HG03097 (cell line): ENCODE results near the gene NFILZ.
"Not testable (repeated sequence)": the region's sequence is repeated elsewhere in the genome, so short reads cannot be mapped to it uniquely, and the experiment has no call there.

Experiments
- ATAC-seq: cut with Tn5 transposase; IDR thresholded peaks from one replicate; pipeline ENCODE4 v1.9.1; 2021; ENCODE audit not compliant: unreplicated experiment, low FRiP score

NFILZ gene

GRCh38 chr19:8611391-8611876 is 19.0 kb upstream of the NFILZ start:
- no peak for ATAC-seq

DNA sequence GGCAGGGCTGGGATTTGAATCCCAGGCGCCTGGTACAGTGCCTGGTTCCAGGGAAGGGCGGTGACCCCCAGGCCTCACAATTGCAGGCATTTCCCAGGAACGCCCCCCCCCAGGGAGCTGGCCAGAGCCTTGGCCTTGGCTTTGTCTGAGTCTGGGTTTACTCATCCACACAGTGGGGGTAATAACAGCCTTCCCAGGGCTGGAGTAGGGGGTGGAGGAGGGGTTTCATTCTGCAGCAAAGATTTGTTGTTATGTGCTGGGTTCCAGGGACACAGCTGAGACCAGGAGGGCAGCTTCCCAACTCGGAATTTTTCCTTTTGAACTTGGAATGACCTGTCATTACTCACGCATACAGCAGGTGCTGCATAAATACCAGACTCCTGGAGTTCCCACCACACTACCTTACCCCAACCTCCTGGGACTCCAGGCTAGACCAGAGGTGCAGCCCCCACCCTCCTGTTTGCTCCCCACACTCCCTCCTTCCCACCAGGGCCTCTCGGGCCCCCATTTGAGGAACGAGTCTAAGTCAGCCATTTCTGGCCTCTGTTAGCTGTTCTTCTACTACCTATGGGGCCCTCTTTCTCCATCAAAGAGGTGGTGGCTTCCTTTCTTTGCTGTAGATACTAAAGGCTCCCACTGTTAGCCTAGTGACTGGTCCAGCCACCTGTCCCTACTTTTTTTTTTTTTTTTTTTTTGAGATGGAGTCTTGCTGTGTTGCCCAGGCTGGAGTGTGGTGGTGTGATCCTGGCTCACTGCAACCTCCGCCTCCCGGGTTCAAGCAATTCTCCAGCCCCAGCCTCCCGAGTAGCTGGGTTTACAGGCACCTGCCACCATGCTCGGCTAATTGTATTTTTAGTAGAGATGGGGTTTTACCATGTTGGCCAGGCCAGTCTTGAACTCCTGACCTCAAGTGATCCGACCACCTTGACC is 18.3 kb upstream of the NFILZ start:
- no peak for ATAC-seq

DNA sequence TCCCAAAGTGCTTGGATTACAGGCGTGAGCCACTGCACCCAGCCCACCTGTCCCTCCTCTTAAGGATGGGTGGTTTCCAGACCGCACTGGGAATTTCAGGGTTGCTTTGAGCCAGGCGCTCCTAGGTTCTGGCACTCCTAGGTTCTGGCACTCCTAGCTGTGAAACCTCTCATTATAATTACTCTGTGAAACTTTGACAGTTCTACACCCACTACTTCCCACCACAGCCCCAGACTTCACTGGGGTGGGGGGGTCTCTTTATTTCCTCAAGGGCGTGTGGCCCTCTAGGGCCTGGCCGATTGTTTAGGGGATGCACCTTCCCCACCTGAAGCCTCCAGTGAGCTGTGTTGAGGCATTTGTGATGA is 17.6 kb upstream of the NFILZ start:
- ATAC-seq: no peak

- ATAC-seq: no peak
Observed at GRCh38 chr19:8614455-8614854, 16.0 kb upstream of the NFILZ start.

DNA sequence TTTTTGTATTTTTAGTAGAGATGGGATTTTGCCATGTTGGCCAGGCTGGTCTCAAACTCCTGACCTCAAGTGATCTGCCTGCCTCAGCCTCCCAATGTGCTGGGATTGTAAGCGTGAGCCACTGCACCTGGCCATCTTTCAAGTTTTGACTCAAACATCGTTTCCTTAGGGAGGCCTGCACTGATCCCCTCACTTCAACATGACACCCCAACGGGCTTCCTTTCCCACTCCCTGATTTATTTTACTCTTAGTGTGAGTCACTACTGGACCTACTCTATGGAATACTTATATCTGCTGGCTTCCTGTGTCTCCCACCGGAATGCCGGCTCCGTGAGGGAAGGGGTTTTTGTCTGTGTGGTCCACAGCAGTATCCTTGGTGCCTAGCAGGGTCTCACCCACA is 15.4 kb upstream of the NFILZ start:
- no peak for ATAC-seq

- no peak for ATAC-seq
Observed at GRCh38 chr19:8615813-8616596, 14.4 kb upstream of the NFILZ start.

DNA sequence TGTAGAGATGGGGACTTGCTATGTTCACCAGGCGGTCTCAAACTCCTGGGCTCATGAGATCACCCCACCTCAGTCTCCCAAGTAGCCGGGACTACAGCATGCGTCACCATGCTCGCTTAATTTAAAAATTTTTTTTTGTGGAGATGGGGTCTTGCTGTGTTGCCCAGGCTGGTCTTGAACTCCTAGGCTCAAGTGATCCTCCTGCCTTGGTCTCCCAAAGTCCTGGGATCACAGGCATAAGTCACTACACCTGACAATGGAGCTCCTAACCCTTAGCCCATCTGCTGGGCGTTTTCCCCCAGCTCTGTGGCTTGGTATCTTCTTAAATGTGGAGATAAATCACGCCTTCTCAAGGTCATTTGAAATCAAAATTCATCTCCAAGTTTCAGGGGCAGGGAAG is 13.6 kb upstream of the NFILZ start:
- ATAC-seq: no peak

DNA sequence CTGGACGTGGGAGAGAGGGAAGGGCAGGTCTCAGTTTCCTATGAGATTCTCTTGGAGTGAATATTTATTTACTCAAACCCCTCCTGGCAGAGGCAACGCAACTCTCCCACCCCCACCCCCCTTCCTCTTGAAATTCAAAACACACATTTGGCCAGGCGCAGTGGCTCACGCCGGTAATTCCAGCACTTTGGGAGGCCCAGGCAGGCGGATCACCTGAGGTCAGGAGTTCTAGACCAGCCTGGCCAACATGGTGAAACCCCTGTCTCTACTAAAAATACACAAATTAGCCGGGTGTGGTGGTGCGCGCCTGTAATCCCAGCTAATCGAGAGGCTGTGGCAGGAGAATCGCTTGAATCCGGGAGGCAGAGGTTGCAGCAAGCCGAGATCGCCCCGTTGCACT is 13.1 kb upstream of the NFILZ start:
- ATAC-seq: not testable (repeated sequence)

DNA sequence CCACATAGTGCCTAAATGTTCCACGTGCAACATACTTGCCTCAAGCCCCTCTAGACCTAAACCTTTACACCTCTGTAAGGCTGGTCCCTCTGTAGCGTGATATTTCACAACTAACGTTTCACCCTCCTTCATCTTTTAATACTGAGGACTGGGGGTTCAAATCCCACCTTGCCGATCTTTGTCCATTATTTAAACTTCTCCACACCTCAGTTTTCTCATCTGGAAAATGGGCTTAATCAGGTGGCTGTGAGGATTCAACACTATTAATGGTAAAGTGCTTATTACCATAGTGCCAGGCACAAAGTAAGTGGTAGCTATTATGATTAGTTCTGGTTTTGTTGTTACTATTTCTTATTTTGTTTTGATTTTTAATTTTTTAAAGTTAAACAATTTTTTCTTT is 12.4 kb upstream of the NFILZ start:
- no peak for ATAC-seq

DNA sequence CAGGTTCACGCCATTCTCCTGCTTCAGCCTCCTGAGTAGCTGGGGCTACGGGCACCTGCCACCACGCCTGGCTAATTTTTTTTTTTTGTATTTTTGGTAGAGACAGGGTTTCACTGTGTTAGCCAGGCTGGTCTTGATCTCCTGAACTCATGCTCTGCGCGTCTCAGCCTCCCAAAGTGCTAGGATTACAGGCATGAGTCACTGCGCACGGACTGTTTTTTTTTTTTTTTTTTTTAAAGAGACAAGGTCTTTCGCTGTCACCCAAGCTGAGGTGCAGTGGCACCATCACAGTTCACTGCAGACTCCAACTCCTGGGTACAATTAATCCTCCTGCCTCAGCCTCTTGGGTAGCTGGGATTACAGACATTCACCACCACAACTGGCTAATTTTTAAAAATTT is 11.7 kb upstream of the NFILZ start:
- ATAC-seq: no peak

DNA sequence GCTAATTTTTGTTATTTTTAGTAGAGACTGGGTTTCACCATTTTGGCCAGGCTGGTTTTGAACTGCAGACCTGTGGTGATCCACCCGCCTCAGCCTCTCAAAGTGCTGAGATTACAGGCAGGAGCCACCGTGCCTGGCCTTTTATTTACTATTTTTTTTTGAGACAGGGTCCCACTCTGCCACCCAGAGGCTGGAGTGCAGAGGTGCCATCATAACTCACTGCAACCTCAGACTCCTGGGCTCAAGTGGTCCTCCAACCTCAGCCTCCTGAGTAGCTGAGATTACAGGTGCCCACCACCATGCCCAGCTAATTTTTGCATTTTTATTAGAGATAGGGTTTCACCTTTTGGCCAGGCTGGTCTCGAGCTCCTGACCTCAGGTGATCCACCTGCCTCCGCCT is 7.5 kb upstream of the NFILZ start:
- not testable (repeated sequence) for ATAC-seq

DNA sequence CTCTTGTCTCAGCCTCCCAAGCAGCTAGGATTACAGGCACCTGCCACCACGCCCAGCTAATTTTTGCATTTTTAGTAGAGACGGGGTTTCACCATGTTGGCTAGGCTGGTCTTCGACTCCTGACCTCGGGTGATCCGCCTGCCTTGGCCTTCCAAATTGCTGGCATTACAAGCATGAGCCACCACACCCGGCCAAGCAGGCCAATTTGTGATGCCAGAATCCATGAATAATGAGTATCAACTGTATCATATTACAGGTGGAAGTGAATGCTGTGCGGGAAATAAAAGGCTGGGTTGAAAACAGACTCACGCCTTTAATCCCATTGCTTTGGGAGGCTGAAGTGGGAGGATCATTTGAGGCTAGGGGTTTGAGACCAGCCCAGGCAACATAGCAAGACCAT is 3.6 kb upstream of the NFILZ start:
- no peak for ATAC-seq

GRCh38 chr19:8629184-8629583 is 1.2 kb upstream of the NFILZ start:
- ATAC-seq: no peak

GRCh38 chr19:8630796-8631424 is 477 bp downstream of the NFILZ start:
- ATAC-seq: no peak

GRCh38 chr19:8631425-8631819 is 989 bp downstream of the NFILZ start:
- no peak for ATAC-seq

- ATAC-seq: no peak
Observed at GRCh38 chr19:8635422-8635821, 5.0 kb downstream of the NFILZ start.

DNA sequence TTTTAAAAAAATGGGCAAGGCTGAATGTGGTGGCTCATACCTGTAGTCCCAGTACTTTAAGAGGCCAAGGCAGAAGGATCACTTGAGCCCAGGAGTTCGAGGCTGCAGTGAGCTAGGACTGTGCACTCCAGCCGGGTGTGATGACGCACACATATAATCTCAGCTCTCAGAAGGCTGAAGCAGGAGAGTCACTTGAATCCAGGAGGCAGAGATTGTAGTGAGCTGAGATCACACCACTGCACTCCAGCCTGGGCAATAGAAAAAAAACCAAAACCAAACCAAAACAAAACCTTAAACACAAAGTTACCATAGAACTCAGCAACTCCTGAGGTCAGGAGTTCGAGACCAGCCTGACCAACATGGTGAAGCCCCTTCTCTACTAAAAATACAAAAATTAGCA is 6.6 kb downstream of the NFILZ start:
- ATAC-seq: not testable (repeated sequence)

DNA sequence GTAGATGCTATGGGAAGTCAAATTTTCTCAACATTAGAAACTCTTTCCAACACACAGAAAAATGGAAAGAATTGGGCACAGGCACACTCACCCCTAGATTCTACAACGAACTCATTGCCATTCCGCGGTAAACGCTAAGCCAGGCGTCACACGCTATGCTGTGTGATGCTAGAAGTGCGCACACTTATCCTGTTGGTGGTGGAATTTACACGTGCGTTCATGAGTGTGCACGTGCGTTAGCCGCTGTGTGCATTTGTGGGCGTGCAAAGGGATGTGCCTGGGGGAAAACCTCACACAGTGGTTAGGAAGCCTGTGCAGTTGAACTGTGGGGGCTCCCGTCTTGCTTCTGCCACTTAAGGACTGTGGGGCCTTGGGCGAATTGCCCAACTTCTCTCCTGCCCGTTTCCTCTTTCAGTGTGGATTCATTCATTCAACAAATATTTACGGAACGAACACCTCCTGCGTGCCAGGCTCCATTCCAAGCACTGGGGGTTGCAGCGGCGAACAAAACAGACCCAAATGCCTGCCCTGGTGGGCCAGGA is 7.7 kb downstream of the NFILZ start:
- no peak for ATAC-seq

DNA sequence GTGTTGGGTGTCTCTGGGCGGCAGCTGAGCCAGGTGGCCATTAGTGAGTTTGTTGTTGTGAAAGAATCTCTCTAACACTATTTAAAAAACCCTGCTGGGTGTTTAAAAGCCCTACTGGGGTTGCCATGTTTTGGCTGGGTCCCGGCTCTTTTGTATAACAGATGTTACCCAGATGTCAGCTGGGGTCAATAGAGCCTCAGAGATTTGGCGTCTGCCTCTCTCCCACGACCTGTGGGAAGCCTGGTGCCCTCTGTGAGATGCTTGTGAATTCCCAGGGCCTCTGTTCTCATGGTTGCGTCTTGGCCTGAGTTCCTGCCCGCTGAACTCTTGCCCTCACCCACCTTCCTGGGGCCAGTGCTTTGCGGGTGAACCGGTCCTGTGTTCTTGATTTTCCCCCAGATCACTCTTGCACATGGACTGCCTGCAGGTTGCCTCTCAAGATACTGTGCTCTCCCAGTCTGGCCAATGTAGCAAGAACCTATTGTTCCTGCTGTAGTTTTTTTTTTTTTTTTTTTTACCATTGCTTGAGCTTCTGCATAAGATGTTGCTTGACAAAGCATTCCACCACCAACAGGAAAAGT is 9.5 kb downstream of the NFILZ start:
- ATAC-seq: no peak

DNA sequence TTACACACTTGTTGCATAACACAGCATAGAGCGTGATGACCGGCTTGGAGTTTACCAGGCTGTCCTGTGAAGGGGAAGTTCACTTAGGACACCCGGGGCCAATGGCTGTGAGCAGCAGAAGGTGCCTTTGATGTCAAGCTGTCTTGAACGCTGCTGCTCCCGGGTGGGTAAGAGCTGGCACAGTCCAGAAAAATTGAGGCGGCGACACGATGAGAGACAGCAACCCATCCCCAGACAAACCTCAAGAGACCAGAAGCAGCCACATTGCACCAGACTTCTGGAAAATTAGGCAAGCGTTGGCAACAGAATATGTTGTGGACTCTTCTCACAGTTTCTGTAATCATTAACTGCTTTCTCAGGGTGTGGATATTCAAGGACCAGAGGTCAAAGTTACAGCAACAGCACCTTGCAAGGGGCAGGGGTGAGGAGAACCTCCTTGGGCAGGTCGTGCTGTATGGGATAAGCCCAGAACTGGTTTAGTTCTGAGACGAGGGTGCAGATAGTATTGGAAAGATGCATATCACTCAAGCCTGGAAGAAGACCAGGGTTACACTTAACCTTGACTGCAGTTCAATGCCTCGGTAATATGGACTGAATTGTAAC is 10.1 kb downstream of the NFILZ start:
- no peak for ATAC-seq
